Measurements from ENCODE around the gene KLF17. TPM values are rescaled to one million over a fixed set of nuclear protein-coding genes. Genes with fewer than 3 reads are reported as not detected.

Gene KLF17
- total and polyA plus RNA-seq, 2 experiments from 2014 or later, result not detected

- H3K4me3 ChIP-seq, result no peak overlapping the region
- H3K27me3 ChIP-seq (ENCODE audit: insufficient read depth), result no peaks in the 10 kb centered on the region
- no peak overlapping the region for H2AFZ ChIP-seq
- Mint-ChIP-seq H3K4me3 (no peak overlapping the region), H3K9me3 (peaks cover 12% of the 10 kb centered on the region; the same call in 1 of the 3 replicates), H3K4me1 (peaks cover 1% of the 10 kb centered on the region; the same call in 2 of the 3 replicates), H3K36me3 (ENCODE audit: low read depth) (peaks cover 3% of the 10 kb centered on the region; the same call in 1 of the 3 replicates), H3K27me3 (ENCODE audit: insufficient read depth, low read depth, poor library complexity) (peaks cover 2% of the 10 kb centered on the region), H3K27ac (no peak overlapping the region)
- TF ChIP-seq NANOG (IDR thresholded peaks at IDR 0.05; ENCODE audit: borderline replicate concordance) (no peak), REST (IDR thresholded peaks at IDR 0.05; ENCODE audit: unreplicated experiment) (no peak)
- TF ChIP-seq, protein P1, sequence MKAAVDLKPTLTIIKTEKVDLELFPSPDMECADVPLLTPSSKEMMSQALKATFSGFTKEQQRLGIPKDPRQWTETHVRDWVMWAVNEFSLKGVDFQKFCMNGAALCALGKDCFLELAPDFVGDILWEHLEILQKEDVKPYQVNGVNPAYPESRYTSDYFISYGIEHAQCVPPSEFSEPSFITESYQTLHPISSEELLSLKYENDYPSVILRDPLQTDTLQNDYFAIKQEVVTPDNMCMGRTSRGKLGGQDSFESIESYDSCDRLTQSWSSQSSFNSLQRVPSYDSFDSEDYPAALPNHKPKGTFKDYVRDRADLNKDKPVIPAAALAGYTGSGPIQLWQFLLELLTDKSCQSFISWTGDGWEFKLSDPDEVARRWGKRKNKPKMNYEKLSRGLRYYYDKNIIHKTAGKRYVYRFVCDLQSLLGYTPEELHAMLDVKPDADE (IDR thresholded peaks at IDR 0.05), result no peak
- H3K4me1 ChIP-seq (ENCODE audit: insufficient read depth), result peaks cover 1% of the 10 kb centered on the region
- ATAC-seq (no peak), DNase-seq (ENCODE audit: low spot score) (no peak)
- H3K79me2 ChIP-seq (replicated peaks; ENCODE audit: insufficient read depth), result no peaks in the 10 kb centered on the region
- H3K9me2 ChIP-seq (ENCODE audit: insufficient read depth), result no peaks in the 10 kb centered on the region
- H3K36me3 ChIP-seq (ENCODE audit: insufficient read depth), result no peaks in the 10 kb centered on the region
- H3K27ac ChIP-seq (ENCODE audit: low read depth), result no peak overlapping the region
- no peaks in the 10 kb centered on the region; the same call in 1 of the 2 replicates for H4K20me1 ChIP-seq (replicated peaks; ENCODE audit: insufficient read depth)
- no peak overlapping the region for H3K4me2 ChIP-seq
- no peaks in the 10 kb centered on the region for H3F3A ChIP-seq (replicated peaks; ENCODE audit: low read depth)
Observed at GRCh38 chr1:44101328-44101727, 17.3 kb upstream of the KLF17 start.

DNA sequence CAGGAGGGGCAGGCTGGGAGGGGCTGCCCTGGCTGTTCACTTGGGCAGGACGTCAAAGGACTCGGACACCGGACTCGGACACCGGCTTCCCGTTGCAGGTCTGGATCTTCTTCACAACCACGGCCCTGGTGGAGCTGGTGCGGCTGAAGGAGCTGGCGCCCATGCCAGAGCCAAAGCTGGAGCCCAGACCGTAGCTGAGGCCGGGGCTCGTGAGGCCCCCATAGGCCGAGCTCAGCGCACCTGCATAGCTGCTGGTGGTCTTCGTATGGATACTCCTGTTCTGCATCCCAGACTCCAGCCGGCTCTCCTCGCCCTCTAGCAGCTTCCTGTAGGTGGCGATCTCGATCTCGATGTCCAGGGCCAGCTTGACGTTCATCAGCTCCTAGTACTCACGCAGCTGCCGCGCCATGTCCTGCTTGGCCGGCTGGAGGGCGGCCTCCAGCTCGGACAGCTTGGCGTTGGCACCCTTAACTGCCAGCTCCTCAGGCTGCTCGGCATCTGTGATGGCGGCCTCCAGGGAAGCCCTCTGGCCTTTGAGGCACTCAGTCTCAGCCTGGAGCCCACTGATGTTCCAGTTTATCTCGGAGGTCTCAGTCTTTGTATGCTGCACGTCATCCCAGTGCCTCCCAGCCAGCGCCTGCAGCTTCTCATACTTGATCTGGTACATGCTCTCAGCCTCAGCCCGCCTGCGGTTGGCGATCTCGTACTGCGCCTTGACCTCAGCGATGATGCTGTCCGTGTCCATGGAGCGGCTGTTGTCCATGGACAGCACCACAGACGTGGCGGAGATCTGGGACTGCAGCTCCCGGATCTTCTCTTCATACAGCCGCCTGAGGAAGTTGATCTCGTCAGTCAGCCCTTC lies 15.1 kb upstream of the KLF17 start:
- peaks cover 5% of the 10 kb centered on the region for H3K27me3 Mint-ChIP-seq (ENCODE audit: insufficient read depth, low read depth, poor library complexity)
- no peak overlapping the region for H2AFZ ChIP-seq
- no peaks in the 10 kb centered on the region for H3K9me2 ChIP-seq (ENCODE audit: insufficient read depth)
- peaks cover 8% of the 10 kb centered on the region for H3K4me1 Mint-ChIP-seq
- H3K4me1 ChIP-seq (ENCODE audit: insufficient read depth), result peaks cover 10% of the 10 kb centered on the region
- H3K4me3 ChIP-seq, result no peak overlapping the region
- no peaks in the 10 kb centered on the region for H3K9me3 Mint-ChIP-seq
- H3K36me3 Mint-ChIP-seq (ENCODE audit: low read depth), result no peaks in the 10 kb centered on the region
- no peaks in the 10 kb centered on the region; the same call in 1 of the 2 replicates for H4K20me1 ChIP-seq (replicated peaks; ENCODE audit: insufficient read depth)
- H3K79me2 ChIP-seq (replicated peaks; ENCODE audit: insufficient read depth), result no peaks in the 10 kb centered on the region
- no peaks in the 10 kb centered on the region for H3K36me3 ChIP-seq (ENCODE audit: insufficient read depth)
- no peak overlapping the region for H3K4me3 Mint-ChIP-seq
- no peak for TF ChIP-seq NANOG (IDR thresholded peaks at IDR 0.05; ENCODE audit: borderline replicate concordance)
- TF ChIP-seq, protein P2, sequence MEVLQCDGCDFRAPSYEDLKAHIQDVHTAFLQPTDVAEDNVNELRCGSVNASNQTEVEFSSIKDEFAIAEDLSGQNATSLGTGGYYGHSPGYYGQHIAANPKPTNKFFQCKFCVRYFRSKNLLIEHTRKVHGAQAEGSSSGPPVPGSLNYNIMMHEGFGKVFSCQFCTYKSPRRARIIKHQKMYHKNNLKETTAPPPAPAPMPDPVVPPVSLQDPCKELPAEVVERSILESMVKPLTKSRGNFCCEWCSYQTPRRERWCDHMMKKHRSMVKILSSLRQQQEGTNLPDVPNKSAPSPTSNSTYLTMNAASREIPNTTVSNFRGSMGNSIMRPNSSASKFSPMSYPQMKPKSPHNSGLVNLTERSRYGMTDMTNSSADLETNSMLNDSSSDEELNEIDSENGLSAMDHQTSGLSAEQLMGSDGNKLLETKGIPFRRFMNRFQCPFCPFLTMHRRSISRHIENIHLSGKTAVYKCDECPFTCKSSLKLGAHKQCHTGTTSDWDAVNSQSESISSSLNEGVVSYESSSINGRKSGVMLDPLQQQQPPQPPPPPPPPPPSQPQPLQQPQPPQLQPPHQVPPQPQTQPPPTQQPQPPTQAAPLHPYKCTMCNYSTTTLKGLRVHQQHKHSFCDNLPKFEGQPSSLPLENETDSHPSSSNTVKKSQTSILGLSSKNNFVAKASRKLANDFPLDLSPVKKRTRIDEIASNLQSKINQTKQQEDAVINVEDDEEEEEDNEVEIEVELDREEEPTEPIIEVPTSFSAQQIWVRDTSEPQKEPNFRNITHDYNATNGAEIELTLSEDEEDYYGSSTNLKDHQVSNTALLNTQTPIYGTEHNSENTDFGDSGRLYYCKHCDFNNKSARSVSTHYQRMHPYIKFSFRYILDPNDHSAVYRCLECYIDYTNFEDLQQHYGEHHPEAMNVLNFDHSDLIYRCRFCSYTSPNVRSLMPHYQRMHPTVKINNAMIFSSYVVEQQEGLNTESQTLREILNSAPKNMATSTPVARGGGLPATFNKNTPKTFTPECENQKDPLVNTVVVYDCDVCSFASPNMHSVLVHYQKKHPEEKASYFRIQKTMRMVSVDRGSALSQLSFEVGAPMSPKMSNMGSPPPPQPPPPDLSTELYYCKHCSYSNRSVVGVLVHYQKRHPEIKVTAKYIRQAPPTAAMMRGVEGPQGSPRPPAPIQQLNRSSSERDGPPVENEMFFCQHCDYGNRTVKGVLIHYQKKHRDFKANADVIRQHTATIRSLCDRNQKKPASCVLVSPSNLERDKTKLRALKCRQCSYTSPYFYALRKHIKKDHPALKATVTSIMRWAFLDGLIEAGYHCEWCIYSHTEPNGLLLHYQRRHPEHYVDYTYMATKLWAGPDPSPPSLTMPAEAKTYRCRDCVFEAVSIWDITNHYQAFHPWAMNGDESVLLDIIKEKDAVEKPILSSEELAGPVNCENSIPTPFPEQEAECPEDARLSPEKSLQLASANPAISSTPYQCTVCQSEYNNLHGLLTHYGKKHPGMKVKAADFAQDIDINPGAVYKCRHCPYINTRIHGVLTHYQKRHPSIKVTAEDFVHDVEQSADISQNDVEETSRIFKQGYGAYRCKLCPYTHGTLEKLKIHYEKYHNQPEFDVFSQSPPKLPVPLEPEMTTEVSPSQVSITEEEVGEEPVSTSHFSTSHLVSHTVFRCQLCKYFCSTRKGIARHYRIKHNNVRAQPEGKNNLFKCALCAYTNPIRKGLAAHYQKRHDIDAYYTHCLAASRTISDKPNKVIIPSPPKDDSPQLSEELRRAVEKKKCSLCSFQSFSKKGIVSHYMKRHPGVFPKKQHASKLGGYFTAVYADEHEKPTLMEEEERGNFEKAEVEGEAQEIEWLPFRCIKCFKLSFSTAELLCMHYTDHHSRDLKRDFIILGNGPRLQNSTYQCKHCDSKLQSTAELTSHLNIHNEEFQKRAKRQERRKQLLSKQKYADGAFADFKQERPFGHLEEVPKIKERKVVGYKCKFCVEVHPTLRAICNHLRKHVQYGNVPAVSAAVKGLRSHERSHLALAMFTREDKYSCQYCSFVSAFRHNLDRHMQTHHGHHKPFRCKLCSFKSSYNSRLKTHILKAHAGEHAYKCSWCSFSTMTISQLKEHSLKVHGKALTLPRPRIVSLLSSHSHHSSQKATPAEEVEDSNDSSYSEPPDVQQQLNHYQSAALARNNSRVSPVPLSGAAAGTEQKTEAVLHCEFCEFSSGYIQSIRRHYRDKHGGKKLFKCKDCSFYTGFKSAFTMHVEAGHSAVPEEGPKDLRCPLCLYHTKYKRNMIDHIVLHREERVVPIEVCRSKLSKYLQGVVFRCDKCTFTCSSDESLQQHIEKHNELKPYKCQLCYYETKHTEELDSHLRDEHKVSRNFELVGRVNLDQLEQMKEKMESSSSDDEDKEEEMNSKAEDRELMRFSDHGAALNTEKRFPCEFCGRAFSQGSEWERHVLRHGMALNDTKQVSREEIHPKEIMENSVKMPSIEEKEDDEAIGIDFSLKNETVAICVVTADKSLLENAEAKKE (CRISPR knock-in tag; IDR thresholded peaks at IDR 0.05), result no peak
- TF ChIP-seq, protein P3, sequence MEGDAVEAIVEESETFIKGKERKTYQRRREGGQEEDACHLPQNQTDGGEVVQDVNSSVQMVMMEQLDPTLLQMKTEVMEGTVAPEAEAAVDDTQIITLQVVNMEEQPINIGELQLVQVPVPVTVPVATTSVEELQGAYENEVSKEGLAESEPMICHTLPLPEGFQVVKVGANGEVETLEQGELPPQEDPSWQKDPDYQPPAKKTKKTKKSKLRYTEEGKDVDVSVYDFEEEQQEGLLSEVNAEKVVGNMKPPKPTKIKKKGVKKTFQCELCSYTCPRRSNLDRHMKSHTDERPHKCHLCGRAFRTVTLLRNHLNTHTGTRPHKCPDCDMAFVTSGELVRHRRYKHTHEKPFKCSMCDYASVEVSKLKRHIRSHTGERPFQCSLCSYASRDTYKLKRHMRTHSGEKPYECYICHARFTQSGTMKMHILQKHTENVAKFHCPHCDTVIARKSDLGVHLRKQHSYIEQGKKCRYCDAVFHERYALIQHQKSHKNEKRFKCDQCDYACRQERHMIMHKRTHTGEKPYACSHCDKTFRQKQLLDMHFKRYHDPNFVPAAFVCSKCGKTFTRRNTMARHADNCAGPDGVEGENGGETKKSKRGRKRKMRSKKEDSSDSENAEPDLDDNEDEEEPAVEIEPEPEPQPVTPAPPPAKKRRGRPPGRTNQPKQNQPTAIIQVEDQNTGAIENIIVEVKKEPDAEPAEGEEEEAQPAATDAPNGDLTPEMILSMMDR (conservative IDR thresholded peaks at IDR 0.05; ENCODE audit: low read depth in 2 of 2), result peak; percentile 28 to 76
- ATAC-seq (no peak), DNase-seq (ENCODE audit: low spot score) (peak; percentile 73)
- no peak overlapping the region for H3K4me2 ChIP-seq
- H3K27me3 ChIP-seq (ENCODE audit: insufficient read depth), result no peaks in the 10 kb centered on the region
- H3K27ac Mint-ChIP-seq, result no peak overlapping the region
- H3K27ac ChIP-seq (ENCODE audit: low read depth), result no peak overlapping the region
- H3F3A ChIP-seq (replicated peaks; ENCODE audit: low read depth), result no peaks in the 10 kb centered on the region

Measured in GM23338 (cell line).